NCI-H2107 treated with DMSO at 0.1 percent for 48 hours (cell line): ENCODE measurements around the gene SHISAL1.
"Not testable (repeated sequence)": the region's sequence is repeated elsewhere in the genome, so short reads cannot be mapped to it uniquely, and the experiment has no call there.

Source experiments
- DNase-seq: peaks from one replicate; lab custom pipeline; 2025; ENCODE audit not compliant: unreplicated experiment; lab: John Stamatoyannopoulos, UW

The SHISAL1 gene

GRCh38 chr22:44329179-44329796 is 16.5 kb upstream of the SHISAL1 start:
- no peak for DNase-seq

DNA sequence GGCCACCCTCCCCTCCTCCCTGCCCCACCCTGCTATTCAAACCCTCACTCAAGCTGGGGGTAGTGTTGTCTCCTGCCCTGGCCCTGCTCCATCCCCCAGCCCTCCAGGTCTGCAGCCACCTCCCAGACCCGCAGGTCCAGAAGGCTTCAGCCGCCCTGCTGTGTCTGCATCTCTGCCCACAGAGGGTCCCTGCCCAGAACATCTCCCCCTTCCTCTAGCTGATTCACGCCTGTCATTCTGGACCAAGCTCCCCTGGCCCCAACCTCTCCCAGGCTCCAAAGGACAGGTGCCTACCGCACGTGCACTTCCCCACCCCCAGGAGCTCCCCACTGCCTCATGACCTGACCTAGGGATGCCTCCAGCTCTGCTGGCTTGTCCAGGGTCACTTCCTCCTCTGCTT is 16.0 kb upstream of the SHISAL1 start:
- no peak for DNase-seq

DNA sequence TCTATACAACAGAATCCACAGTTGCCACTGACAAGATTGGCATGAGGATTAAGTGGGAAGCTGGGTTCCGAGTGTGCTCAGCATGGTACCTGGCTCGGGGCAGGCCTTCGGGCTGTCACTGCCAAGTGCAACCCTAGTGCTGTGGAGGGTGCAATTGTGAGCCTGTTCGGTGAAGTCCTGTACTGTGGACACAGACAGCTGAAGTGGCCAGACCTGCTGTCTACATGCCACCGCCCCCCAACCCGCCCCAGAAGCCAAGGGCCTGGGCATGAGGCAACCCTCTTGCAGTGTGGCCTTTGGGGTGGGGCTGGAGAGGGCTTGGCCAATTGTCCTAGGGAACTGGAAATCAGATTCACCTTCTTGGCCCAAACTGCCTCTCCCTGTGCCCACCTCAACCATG is 15.6 kb upstream of the SHISAL1 start:
- no peak for DNase-seq

- no peak for DNase-seq
Measured at GRCh38 chr22:44326491-44326885, 13.7 kb upstream of the SHISAL1 start.

DNA sequence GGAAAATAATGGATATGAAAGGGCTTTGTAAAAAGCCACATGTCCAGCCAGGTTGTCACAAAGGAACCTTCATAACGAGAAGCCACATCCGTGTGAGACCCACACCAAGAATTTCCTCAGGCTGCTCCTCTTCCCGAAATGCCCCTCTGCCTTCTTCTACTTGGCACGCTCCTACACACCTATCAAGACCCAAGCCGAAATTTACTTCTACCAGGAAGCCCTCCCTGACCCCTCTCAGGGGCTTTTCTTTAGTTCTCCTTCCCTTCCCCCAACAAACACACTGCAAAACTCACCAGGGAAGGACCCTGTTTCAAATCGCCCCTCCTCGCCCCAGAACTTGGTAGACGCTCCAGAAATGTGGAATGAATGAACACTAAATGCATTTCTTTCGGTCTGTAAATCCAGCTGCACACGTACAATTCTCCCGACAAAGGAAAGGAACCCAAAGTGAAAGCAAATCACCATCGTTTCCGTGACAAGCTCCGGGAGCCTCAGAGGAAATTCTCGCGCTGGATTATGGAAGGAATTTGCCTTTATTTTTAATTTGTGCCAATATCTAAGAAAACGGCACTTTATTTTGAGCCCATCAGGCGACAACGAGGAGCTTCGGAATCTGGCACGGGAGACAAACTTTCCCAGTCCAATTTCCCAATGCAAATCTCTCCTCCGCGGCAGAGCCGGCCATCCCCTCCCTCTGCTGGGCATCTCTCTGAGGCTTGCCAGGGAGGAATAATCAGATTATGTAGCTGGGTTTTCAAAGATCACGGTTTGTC is 13.2 kb upstream of the SHISAL1 start:
- DNase-seq: no peak

GRCh38 chr22:44323140-44323790 is 10.5 kb upstream of the SHISAL1 start:
- not testable (repeated sequence) for DNase-seq

DNA sequence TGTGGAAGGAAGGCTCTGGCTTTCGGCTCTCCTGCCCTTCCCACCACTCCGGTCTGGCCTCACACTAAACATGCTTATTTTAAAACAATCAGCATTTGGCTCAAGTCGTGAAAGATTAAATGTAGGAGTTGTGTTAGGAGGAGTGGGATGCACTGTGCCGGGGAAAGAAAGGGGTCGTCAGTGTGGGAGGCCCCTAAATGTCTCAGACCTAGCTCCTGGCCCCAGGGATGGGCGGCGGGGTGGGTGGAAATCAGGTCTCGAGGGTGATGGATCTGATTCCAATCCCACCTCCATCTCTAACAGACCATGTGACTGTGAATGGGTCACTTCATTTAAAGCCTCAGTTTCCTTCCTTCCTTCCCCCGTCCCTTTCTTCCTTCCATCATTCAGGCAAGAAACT is 6.9 kb upstream of the SHISAL1 start:
- DNase-seq: no peak

DNA sequence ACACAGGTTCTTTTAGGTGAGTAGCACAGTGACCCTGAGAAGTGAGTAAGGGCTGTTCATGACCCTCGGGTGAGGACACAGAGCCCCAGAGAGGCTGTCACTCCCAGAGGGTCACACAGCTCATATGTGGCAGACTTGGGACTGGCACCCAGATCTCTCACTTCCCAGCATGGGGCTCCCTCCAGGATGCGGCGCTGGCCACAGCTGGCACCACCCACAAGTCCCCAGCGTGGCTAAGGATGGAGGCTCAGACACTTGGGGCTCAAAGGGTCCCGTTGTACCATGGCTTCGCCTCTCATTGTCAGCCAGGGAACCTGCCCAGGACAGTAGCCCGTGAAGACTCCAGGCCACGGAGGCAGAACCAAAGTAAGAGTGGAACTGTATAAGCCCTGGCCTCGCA is 6.0 kb upstream of the SHISAL1 start:
- no peak for DNase-seq

GRCh38 chr22:44317886-44318637 is 5.3 kb upstream of the SHISAL1 start:
- DNase-seq: no peak

DNA sequence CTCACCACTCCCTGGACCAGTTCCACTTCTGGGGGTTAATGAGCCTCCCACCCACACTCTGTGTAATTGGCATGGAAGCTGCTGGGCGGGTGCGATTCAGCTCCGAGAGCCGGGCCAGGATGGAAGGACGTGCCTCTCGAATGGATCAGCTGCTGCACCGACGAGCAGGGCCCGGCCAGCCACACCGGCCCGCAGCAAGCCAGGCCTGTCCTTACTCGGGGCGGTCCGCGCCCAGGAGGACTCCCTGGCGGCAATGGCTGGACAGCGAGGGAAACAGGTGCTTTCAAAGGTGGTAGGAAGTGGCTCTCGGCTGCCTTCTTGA is 4.3 kb upstream of the SHISAL1 start:
- DNase-seq: no peak

- no peak for DNase-seq
Measured at GRCh38 chr22:44316393-44317122, 3.8 kb upstream of the SHISAL1 start.

DNA sequence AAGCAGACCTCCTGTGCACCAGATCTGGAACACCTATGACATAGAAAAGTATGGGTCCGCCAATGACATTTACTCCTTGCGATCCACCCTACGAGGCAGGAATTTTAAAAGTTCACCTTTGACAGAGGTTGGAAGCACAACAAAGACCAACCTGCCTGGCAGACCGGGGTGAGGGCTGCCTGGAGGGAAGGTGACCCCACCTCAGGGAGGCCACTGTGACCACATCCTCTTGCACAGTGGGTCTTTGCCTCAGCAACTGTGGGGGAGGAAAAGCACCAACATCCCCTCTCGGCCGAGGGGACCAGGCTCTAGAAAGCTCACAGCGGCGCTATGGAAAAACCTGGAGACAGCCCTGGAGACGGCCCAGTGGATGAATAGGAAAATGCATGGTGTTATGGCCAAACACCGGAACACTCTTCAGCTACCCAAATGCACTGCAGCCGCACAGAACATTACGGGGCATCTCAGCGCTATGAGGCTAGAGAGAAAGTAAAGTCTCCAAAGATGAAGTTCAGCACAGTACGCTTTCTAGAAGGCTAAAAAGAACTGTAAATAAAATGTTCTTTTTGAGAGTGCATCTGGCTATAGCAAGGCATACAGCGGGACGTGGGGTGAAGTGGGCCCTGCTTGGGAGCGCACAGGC is 1.8 kb upstream of the SHISAL1 start:
- DNase-seq: no peak

DNA sequence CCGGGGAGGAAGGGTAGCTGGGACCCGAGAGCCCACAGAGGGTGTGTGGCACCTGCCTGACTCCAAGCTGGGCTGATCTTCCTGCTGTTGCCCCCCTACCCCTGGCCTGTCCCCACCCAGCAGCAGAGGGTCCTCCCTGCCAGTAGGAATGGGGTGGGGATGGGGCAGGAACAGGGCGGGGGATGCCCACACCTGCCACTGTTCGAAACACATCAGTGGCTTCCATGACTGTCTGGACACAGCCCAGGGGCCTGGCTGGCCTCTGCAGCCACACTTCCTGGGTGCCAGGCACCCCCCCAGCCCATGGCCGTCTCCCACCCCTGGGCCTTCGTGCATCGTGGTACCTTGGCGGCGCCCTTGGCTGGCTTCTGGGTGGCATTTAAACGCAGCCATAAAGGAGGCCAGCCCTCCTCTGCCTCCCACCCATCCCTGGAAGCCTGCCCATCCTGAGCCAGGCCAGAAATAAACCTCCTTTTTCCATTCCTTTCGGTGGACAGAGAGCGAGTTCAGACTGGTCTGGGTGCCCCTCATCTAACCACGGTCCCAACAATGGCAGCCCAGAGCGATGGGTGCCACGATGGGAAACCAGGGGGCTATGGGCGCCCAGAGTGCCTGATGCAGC is 745 bp upstream of the SHISAL1 start:
- DNase-seq: no peak

DNA sequence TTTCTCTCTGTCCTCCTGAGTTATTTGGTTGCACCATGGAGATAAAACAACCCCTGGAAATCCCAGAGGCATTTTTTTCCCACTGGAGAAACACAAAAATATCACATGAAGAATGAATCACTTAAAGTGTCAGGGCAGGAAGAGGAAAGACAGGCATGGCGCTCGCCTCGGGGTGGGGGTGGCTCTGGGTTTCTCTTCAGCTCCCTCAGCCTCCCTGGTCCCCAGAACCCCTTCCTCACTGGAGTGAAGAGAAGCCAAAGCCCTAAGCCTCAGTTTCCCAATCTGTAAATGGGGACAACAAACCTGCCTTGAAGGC is 938 bp downstream of the SHISAL1 start:
- no peak for DNase-seq

- no peak for DNase-seq
Measured at GRCh38 chr22:44311104-44311854, 1.5 kb downstream of the SHISAL1 start.

GRCh38 chr22:44309647-44310046 is 3.1 kb downstream of the SHISAL1 start:
- DNase-seq: no peak

GRCh38 chr22:44309137-44309536 is 3.6 kb downstream of the SHISAL1 start:
- no peak for DNase-seq

GRCh38 chr22:44307509-44308169 is 5.1 kb downstream of the SHISAL1 start:
- DNase-seq: no peak

DNA sequence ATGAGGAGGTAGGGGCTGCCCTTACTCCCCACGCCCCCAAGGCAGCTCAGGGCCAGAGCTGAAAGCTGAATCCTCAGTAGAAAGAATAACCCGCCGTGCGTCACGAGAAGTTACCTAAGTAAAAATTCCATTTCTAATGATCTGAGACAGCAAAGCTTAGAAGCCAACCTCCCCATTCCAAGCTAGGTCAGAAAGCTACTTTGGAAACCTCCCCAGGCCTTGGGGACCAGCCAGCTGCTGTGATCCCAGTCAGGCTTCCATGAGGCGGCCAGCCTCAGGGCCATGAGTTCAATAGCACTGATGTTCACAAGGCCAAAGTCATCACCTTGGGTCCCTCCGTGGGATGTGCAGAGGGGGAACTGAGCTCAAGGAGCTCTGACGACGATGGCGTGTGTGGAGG is 6.9 kb downstream of the SHISAL1 start:
- no peak for DNase-seq
